HepG2 (cell line): ENCODE data around the gene GCDH. TPM values are rescaled to one million over a fixed set of nuclear protein-coding genes. Genes with fewer than 3 reads are reported as not detected.

Source experiments
- ARHGAP35 ChIP-seq: sonication (generic); formaldehyde crosslinking; IDR thresholded peaks from 2 replicates; pipeline ENCODE4 v1.9.0; 2022; ENCODE audit warnings: mild to moderate bottlenecking, inconsistent platforms, moderate library complexity, missing genetic modification reagents, borderline replicate concordance
- KLF12 ChIP-seq: sonication (generic); formaldehyde crosslinking; IDR thresholded peaks from 2 replicates; pipeline ENCODE4 v1.4.0; 2020; ENCODE audit warnings: missing genetic modification reagents, borderline replicate concordance
- MXD4 ChIP-seq: IDR thresholded peaks from 2 replicates; pipeline ENCODE4 v1.6.1; 2016; ENCODE audit warnings: mild to moderate bottlenecking, missing biosample characterization, missing genetic modification reagents
- MXI1 ChIP-seq: IDR thresholded peaks from 3 replicates; pipeline ENCODE4 v1.6.1; 2012; ENCODE audit warnings: low read depth, low read length, inconsistent platforms, borderline replicate concordance
- NCOA2 ChIP-seq: sonication (generic); formaldehyde crosslinking; IDR thresholded peaks from 2 replicates; pipeline ENCODE4 v1.8.0; 2022; ENCODE audit warnings: inconsistent platforms
- NFKBIZ ChIP-seq: IDR thresholded peaks from 2 replicates; pipeline ENCODE4 v1.6.1; 2018; ENCODE audit warnings: missing genetic modification reagents, missing compliant biosample characterization
- RAD21 ChIP-seq: fragments of 450-650 bp; formaldehyde crosslinking; IDR thresholded peaks from 2 replicates; pipeline ENCODE4 v1.5.0; 2020; ENCODE audit warnings: mild to moderate bottlenecking
- SIN3A ChIP-seq: IDR thresholded peaks from 2 replicates; pipeline ENCODE4 v1.6.1; 2011; ENCODE audit warnings: low read depth, mild to moderate bottlenecking, control low read depth, low read length, borderline replicate concordance
- SP5 ChIP-seq: IDR thresholded peaks from 2 replicates; pipeline ENCODE4 v1.6.1; 2016; ENCODE audit warnings: low read depth, borderline replicate concordance
- SSRP1 ChIP-seq: IDR thresholded peaks from 2 replicates; pipeline ENCODE4 v1.6.1; 2016; ENCODE audit warnings: control low read depth
- ZFP36L2 ChIP-seq: sonication (generic); formaldehyde crosslinking; IDR thresholded peaks from 2 replicates; pipeline ENCODE4 v1.4.0; 2020; ENCODE audit warnings: missing genetic modification reagents
- ZNF598 ChIP-seq: sonication (generic); formaldehyde crosslinking; IDR thresholded peaks from 2 replicates; pipeline ENCODE4 v1.5.1; 2020; ENCODE audit warnings: mild to moderate bottlenecking, missing genetic modification reagents, borderline replicate concordance
- ZNF772 ChIP-seq: sonication (generic); formaldehyde crosslinking; IDR thresholded peaks from 2 replicates; pipeline ENCODE4 v1.5.0; 2020; ENCODE audit warnings: mild to moderate bottlenecking, missing genetic modification reagents
- polyA plus RNA-seq, 8 experiments: library from polyadenylated mRNA; depleted of rRNA in 3 of 8; stranded (reverse) in 7 of 8; unstranded in 1 of 8; fragments of >200 nt; fragmentation: Illumina TruSeq in 4 of 8; extraction: Trizol in 4 of 8; gene quantifications; 2 replicates each; pipeline versions ENCODE4 v1.2.1 to v1.2.3, GENCODE V29; 2011 to 2016; ENCODE audit warnings: low read depth in 4 of 8, missing spikeins in 1 of 8, mixed read lengths in 1 of 8; ENCODE audit not compliant: insufficient read depth in 1 of 8
- total RNA-seq, 5 experiments: library from RNA; depleted of rRNA; stranded (reverse); fragments of >200 nt; fragmentation: Illumina TruSeq; extraction: Trizol; gene quantifications; 2 replicates each; pipeline ENCODE4 v1.2.3, GENCODE V29; 2016; ENCODE audit warnings: low read depth in 1 of 5
- TF ChIP-seq, protein P1 (sequence below): IDR thresholded peaks from 2 replicates; pipeline ENCODE4 v1.6.1; 2016; ENCODE audit warnings: low read depth
- TF ChIP-seq, protein P2 (sequence below): sonication (generic); formaldehyde crosslinking; IDR thresholded peaks from 2 replicates; pipeline ENCODE4 v1.4.0; 2020; ENCODE audit warnings: mild to moderate bottlenecking, missing genetic modification reagents
- TF ChIP-seq, protein P3 (sequence below): sonication (generic); formaldehyde crosslinking; IDR thresholded peaks from 2 replicates; pipeline ENCODE4 v1.4.0; 2020; ENCODE audit warnings: mild to moderate bottlenecking, missing genetic modification reagents
- TF ChIP-seq, protein P4 (sequence below): sonication (generic); formaldehyde crosslinking; IDR thresholded peaks from 2 replicates; pipeline ENCODE4 v1.8.1; 2023; ENCODE audit warnings: mild to moderate bottlenecking, missing genetic modification reagents
- TF ChIP-seq, protein P5 (sequence below): IDR thresholded peaks from 2 replicates; pipeline ENCODE4 v1.6.1; 2016; ENCODE audit warnings: missing compliant biosample characterization, missing genetic modification reagents, borderline replicate concordance
- TF ChIP-seq, protein P6 (sequence below): sonication (generic); formaldehyde crosslinking; IDR thresholded peaks from 2 replicates; pipeline ENCODE4 v1.8.0; 2022; ENCODE audit warnings: missing genetic modification reagents, mild to moderate bottlenecking, borderline replicate concordance

GCDH gene
- total and polyA plus RNA-seq, 2 of the 13 experiments (the other 11 are each of a cell fraction or from before 2014, with no cell fraction given), result 15.1 to 38.0 TPM

DNA sequence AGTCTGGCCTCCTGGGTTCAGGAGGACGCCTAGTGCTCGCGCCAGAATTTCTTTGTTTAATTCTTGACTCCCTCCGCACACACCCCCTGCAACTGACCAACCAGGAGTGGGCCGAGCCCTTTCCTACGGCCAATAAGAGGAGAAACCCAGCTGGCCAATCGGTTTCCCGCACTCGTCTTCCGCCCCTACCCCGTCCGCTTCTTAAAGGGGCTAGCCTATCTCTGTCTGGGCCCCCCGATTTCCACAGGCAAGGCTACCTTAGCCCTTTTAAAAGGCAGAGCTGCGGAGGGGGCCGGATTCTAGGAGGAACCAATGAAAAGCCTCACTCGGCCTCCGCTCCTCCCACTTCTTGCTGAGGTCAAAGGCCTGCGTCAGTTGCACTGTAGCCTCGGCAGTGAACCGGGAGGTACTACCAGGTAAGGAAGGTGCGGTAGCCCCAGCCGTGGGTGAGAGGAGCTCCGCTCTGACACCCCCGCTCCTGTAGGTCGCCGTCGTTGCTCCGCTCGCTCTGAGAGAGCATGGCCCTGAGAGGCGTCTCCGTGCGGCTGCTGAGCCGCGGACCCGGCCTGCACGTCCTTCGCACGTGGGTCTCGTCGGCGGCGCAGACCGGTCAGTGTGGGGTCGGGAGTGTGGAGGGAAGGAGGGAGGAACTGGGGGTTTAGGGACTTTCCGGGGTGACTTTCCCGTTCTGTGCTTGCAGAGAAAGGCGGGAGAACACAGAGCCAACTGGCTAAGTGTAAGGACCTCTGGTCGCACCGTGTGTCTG, at the start of gene GCDH (continued):
- TF ChIP-seq, protein P1, sequence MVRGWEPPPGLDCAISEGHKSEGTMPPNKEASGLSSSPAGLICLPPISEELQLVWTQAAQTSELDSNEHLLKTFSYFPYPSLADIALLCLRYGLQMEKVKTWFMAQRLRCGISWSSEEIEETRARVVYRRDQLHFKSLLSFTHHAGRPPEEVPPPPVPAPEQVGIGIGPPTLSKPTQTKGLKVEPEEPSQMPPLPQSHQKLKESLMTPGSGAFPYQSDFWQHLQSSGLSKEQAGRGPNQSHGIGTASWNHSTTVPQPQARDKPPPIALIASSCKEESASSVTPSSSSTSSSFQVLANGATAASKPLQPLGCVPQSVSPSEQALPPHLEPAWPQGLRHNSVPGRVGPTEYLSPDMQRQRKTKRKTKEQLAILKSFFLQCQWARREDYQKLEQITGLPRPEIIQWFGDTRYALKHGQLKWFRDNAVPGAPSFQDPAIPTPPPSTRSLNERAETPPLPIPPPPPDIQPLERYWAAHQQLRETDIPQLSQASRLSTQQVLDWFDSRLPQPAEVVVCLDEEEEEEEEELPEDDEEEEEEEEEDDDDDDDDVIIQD (CRISPR knock-in tag), result no peak
- TF ChIP-seq MXD4 (CRISPR knock-in tag) (peak; percentile 99), ZNF772 (CRISPR knock-in tag) (peak; percentile 60; the same call in 1 of the 2 replicates), MXI1 (peak; percentile 81; the same call in 2 of the 3 replicates), KLF12 (CRISPR knock-in tag) (no peak), NFKBIZ (CRISPR knock-in tag) (no peak; the same call in 1 of the 2 replicates), ZFP36L2 (CRISPR knock-in tag) (no peak), RAD21 (CRISPR knock-in tag) (no peak), SSRP1 (CRISPR knock-in tag) (no peak), SIN3A (peak; percentile 76), ARHGAP35 (CRISPR knock-in tag) (peak; percentile 56; the same call in 1 of the 2 replicates), NCOA2 (0 out of 2 replicates have a peak, but pooled peaks have one; percentile 12), SP5 (CRISPR knock-in tag) (peak; percentile 60; the same call in 1 of the 2 replicates), ZNF598 (CRISPR knock-in tag) (0 out of 2 replicates have a peak, but pooled peaks have one; percentile 41)
- TF ChIP-seq, protein P2, sequence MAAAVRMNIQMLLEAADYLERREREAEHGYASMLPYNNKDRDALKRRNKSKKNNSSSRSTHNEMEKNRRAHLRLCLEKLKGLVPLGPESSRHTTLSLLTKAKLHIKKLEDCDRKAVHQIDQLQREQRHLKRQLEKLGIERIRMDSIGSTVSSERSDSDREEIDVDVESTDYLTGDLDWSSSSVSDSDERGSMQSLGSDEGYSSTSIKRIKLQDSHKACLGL (CRISPR knock-in tag), result peak; percentile 97; the same call in 1 of the 2 replicates
- TF ChIP-seq, protein P3, sequence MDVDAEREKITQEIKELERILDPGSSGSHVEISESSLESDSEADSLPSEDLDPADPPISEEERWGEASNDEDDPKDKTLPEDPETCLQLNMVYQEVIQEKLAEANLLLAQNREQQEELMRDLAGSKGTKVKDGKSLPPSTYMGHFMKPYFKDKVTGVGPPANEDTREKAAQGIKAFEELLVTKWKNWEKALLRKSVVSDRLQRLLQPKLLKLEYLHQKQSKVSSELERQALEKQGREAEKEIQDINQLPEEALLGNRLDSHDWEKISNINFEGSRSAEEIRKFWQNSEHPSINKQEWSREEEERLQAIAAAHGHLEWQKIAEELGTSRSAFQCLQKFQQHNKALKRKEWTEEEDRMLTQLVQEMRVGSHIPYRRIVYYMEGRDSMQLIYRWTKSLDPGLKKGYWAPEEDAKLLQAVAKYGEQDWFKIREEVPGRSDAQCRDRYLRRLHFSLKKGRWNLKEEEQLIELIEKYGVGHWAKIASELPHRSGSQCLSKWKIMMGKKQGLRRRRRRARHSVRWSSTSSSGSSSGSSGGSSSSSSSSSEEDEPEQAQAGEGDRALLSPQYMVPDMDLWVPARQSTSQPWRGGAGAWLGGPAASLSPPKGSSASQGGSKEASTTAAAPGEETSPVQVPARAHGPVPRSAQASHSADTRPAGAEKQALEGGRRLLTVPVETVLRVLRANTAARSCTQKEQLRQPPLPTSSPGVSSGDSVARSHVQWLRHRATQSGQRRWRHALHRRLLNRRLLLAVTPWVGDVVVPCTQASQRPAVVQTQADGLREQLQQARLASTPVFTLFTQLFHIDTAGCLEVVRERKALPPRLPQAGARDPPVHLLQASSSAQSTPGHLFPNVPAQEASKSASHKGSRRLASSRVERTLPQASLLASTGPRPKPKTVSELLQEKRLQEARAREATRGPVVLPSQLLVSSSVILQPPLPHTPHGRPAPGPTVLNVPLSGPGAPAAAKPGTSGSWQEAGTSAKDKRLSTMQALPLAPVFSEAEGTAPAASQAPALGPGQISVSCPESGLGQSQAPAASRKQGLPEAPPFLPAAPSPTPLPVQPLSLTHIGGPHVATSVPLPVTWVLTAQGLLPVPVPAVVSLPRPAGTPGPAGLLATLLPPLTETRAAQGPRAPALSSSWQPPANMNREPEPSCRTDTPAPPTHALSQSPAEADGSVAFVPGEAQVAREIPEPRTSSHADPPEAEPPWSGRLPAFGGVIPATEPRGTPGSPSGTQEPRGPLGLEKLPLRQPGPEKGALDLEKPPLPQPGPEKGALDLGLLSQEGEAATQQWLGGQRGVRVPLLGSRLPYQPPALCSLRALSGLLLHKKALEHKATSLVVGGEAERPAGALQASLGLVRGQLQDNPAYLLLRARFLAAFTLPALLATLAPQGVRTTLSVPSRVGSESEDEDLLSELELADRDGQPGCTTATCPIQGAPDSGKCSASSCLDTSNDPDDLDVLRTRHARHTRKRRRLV (CRISPR knock-in tag), result peak; percentile 86; the same call in 1 of the 2 replicates
- TF ChIP-seq, protein P4, sequence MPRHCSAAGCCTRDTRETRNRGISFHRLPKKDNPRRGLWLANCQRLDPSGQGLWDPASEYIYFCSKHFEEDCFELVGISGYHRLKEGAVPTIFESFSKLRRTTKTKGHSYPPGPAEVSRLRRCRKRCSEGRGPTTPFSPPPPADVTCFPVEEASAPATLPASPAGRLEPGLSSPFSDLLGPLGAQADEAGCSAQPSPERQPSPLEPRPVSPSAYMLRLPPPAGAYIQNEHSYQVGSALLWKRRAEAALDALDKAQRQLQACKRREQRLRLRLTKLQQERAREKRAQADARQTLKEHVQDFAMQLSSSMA (CRISPR knock-in tag), result peak; percentile 74; the same call in 1 of the 2 replicates
- TF ChIP-seq, protein P5, sequence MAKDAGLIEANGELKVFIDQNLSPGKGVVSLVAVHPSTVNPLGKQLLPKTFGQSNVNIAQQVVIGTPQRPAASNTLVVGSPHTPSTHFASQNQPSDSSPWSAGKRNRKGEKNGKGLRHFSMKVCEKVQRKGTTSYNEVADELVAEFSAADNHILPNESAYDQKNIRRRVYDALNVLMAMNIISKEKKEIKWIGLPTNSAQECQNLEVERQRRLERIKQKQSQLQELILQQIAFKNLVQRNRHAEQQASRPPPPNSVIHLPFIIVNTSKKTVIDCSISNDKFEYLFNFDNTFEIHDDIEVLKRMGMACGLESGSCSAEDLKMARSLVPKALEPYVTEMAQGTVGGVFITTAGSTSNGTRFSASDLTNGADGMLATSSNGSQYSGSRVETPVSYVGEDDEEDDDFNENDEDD, result peak; percentile 61; the same call in 1 of the 2 replicates
- TF ChIP-seq, protein P6, sequence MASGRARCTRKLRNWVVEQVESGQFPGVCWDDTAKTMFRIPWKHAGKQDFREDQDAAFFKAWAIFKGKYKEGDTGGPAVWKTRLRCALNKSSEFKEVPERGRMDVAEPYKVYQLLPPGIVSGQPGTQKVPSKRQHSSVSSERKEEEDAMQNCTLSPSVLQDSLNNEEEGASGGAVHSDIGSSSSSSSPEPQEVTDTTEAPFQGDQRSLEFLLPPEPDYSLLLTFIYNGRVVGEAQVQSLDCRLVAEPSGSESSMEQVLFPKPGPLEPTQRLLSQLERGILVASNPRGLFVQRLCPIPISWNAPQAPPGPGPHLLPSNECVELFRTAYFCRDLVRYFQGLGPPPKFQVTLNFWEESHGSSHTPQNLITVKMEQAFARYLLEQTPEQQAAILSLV (CRISPR knock-in tag), result peak; percentile 43; the same call in 1 of the 2 replicates
